Epidermal melanocyte (primary cell): ENCODE results near the gene PRR20G.
"Not testable (repeated sequence)": the region's sequence is repeated elsewhere in the genome, so short reads cannot be mapped to it uniquely, and the experiment has no call there.

Experiments
- DNase-seq: peaks from one replicate; pipeline ENCODE4 v3.0.0; 2011; ENCODE audit warnings: low spot score; ENCODE audit not compliant: insufficient read length

The PRR20G gene

DNA sequence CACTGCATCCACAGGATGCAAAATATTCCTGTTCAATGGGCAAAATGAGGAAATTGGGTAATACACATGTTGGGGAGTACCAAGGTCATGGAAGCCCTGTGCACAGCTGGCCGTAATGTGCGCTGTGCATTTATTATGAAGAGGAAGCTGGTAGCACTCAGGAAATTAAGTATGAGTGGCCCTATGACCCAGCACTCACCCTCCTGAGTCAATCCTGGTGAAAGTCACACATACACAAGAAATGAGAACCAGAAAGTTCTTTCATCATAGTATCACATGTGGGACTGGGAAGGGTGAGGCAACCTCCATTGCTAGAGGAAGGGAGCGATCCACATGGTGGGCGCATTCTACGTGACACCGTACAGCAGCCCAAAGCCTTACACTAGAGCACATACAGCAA lies 11.4 kb upstream of the PRR20G start:
- no peak for DNase-seq

- DNase-seq, result no peak
Measured at GRCh38 chr3:127296959-127297358, 9.1 kb upstream of the PRR20G start.

DNA sequence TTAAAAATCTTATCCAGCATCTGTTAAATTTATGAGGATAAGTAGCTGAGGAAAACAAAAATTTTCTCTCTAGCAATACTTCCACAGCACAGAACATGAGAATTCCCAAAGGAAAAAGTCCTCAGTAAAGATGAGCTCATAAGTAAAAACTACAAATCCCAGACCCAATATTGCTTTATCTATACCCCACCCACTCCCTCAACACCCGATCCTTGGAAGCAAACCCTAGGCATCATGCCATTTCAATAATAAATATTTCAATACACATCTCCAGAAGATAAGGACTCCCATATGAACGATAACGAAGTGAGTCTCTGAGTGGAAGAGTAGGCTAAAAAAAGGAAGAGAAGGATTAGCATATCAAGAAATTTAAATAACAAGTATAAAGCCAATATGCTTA lies 8.3 kb upstream of the PRR20G start:
- DNase-seq, result no peak

DNA sequence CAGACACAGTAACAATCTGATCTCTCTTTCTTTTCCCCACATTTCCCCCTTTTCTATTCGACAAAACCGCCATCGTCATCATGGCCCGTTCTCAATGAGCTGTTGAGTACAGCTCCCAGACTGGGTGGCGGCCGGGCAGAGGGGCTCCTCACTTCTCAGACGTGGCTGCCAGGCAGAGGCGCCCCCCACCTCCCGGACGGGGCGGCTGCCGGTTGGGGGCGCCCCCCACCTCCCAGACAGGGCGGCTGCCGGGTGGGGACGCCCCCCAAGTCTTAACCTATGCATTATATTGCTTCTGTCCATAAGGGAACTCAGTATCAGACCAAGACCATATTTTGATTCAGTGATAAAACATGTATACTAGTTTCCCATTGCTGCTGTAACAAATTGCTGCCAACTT lies 5.8 kb upstream of the PRR20G start:
- DNase-seq, result not testable (repeated sequence)

DNA sequence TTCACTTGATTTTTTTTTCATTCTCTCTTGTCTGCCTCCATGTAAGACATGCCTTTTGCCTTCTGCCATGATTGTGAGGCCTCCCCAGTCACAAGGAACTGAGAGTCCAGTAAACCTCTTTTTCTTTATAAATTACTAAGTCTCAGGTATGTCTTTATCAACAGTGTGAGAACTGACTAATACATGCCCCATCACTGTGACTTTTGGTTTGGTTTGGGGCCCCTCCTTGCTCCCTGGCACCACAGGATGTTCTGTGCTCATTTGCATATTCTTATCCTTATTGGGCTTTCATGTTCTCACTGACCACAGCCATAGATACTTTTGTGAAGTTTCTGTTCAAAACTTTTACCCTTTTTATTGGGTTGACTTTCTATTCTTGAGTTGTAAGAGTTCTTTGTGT lies 3.8 kb upstream of the PRR20G start:
- DNase-seq, result no peak

GRCh38 chr3:127291114-127291513 lies 3.3 kb upstream of the PRR20G start:
- DNase-seq, result no peak

DNA sequence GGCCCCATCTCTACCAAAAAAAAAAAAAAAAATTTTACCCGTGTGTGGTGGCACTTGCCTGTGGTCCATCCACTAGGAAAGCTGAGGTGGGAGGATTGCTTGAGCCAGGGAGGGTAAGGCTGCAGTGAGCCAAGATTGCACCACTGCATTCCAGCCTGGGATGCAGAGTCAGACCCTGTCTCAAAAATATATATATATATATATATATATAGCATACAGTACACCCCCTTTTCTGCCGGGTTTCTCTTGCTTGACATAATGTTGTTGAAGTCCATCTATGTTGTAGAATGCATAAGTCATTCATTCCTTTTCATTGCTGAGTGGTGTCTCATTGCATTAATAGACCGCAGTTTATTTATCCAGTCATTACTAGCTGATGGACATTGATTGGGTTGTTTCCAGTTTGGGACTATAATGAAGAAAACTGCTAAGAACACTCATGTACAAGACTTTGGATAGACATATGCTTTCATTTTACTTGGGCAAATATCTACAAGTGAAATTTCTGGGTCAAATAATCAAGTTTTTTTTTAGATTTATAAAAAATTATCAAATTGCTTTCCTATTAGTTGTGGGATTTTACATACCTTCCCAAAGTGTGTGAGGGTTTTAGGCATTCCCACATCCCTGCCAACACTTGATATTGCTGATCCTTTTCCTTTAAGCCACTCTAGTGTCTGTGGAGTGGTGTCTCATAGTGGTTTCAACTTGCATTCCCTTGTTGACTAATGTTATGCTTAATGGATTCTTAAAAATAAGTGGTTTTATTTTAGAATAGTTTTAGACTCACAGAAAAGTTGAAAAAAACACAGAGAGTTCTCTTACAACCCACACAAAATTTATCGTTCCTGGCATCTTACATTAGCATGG lies 2.1 kb upstream of the PRR20G start:
- no peak for DNase-seq

GRCh38 chr3:127288921-127289705 lies 1.3 kb upstream of the PRR20G start:
- no peak for DNase-seq

DNA sequence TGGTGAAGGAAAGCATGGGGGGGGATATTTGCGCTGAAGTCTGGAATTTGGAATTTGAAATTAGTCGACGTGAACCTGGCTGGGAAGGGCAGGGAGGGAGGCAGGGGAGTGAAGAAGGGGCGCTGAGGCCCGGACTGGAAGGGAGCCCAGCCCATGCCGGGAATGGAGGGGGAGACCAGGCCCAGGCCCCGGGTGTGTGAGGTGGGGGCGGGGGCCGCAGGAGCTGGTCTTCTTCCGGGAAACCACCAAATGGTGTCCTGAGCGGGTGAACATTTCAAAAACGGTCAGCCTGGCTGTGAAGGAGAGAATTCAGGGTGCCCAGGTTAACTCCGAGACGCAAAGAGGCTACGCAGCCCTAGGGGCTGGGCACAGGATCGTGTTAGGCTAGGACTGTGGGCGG lies 497 bp upstream of the PRR20G start:
- DNase-seq, result no peak

DNA sequence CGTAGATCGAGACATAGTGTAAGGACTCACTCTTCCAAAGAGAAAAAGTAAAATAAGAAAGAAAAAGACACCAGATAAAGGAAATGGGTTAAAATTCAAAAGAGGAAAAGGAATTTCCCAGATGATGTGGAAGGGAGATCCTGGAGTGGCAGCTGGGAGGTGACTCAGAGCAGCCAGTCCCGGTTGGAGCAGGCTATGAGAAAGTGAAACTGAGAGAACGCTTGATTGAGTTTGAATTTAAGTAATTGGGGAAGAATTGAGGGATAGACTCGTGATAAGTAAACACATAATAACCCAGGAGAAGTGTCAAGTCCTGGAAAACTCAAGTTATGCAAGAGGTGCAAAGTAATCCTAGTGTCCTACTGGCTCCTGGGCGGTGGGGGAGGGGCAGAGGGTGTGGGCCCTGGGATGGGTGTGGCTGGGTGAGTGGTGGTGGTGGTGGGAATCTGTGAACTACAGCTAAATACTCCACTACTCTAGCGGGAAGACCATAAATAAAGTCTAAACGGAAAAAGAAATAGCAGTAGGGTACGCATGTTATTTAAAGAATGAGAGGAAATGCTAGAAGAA lies 1.2 kb downstream of the PRR20G start:
- DNase-seq, result no peak

DNA sequence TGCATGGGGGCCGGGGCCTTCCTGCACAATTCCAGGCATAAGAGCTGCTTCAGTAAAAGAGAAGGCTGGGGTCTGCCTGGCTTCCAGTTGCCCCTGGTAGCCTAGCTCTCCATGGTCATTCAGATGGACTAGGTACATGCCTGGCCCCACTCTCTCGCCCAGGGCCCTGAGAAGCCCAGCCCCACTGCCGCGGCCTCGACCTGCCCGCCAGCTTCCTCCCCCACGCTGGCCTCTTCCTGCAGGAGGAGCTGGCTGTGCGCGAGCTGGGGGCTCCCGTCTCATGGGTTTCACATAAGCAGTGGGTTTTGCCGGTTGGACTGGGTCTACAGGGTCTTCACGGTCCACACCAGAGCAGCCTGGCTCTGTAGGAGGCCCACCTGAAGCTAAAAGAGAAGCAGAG lies 3.6 kb downstream of the PRR20G start:
- DNase-seq, result no peak

DNA sequence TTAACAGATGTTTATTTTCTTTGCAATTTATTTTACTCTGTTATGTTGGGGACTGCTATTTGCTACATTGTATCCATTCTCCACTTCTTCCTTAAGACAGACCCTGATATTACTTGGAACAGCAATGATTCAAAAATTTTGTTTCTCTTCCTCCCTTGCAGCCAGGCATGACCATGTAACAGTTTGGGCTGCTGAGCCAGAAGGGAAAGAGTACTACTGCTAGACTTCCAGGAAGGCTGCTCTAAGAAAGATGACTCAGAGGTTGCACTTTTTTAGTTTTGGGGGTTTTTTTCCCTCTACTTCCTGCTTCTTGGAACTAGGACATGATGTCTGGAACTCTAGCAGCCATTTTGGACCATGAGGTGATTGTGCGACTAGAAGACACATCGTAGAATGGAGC lies 10.3 kb downstream of the PRR20G start:
- DNase-seq, result no peak

DNA sequence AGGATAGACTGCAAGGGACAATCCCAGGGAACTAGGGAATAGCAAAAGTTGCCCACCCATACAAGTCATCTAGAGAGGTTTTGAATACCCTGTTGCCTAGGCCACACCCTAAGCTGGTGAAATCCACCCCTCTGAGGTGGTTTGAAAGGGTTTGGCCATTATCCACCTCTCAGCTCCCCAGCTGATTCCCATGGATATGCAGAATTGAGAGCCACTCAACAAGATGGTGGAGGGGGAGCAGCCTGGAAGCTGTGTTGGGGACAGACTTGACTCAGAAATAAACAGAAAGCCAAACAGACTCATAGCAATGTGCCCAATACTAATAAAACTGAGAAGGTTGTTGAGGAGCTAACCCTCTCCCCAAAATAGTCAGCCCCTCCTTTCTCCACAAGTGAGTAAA lies 10.9 kb downstream of the PRR20G start:
- DNase-seq, result no peak

- DNase-seq, result no peak
Measured at GRCh38 chr3:127276396-127276795, 11.4 kb downstream of the PRR20G start.

- no peak for DNase-seq
Measured at GRCh38 chr3:127275287-127275781, 12.5 kb downstream of the PRR20G start.

GRCh38 chr3:127274200-127274760 lies 13.6 kb downstream of the PRR20G start:
- no peak for DNase-seq

- no peak for DNase-seq
Measured at GRCh38 chr3:127273206-127273605, 14.6 kb downstream of the PRR20G start.

DNA sequence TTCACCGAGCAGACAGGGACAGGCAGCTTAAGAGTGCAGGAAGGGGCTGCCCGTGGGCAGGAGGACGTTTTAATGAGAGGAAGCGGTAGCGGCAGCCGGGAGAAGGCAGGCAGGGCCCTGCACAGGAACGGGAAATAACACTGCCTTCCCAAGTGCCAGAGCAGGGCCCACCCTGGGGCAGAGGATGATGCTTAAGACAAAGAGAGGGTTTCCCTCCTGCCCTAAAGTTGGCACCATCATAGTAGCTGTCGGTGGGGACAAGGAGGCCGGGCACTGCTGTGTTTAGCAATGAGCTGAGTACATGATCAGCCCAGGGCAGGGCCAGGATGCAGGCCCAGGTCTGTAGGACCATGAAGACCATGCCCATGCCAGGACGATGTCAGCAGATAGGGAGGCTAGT lies 21.7 kb downstream of the PRR20G start:
- DNase-seq, result no peak

DNA sequence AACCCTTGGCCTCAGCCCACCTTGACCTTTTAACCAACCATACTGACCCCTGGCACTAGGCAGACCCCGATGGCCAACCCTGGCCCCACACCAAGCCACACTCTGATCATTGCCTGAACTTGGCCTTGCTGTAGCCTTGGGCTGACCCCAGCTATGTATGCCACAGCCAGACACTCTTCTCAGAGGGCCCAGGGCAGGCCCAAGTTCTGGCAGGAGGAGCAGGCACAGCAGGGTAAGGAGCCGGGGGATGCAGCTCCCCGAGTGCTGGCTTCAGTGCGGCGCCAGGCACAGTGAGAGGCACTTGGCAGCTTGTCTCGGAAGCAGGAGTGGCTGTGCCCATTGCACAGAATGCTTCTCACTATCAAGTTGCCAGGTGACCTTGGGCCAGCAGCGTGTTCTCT lies 22.3 kb downstream of the PRR20G start:
- DNase-seq, result no peak

DNA sequence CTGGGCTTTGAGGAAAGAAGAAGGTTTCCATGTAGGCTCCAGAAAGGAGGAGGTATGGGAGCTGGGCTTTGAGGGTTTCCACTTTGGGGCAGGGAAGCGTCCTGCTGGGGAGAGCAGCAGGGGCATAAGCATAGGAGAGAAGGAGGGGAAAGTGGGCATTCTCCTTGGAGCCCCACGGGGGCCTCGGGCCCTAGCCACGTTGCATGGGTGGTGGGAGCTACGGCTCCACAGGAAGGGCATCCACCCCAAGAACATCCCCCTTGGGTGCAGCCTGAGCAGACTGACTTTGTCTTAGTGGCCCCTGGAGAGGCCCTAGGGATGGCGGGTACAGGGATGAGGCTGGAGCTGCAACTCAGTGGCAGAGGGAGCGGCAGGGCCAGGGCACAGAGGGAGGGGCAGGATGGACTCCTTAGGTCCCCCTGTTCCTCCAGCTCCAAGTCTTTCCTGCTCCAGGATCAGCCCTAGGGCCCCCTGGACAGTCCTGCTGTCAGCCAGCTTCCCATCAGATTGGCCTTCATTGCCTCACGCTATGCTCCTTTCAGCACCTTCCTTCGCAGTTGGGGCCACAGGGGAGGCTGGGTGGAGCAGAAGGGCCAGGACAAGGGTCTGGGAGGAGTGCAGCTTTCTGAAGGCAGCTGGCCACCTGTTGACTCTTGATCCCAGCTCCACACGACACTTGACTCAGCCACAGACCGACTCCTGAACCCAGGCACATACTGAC lies 22.9 kb downstream of the PRR20G start:
- no peak for DNase-seq

DNA sequence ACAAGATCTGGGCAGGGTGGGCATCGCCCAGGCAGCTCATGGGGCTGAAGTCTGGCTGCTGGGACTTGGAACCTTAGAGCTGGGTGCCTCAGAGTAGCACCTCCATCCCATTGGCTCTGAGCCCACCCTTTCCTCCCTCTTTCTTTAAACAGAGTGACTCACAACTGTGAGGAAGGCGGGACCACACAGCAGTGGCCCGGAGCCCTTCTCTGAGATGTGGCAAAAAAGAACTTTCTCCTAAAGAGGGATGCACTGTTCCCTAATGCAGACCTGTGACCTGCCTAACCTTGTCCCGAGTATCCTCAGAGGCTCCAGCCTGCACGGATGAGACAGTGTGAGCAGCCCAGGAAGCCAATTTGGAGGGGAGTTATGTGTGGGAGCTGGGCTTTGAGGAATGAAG lies 23.6 kb downstream of the PRR20G start:
- no peak for DNase-seq
